Choroid plexus epithelial cell (primary cell): Measurements from ENCODE around the gene CDYL2.

Experiments
- DNase-seq: peaks from one replicate; pipeline ENCODE4 v3.0.0-alpha.2; 2010; ENCODE audit warnings: low read depth
- H3K4me3 ChIP-seq: 2 replicates; pipeline ENCODE4 v1.5.1; 2011; ENCODE audit warnings: low read depth, mild to moderate bottlenecking, control low read depth, low read length, moderate library complexity
- CTCF ChIP-seq: conservative IDR thresholded peaks from 2 replicates; pipeline ENCODE4 v1.5.1; 2011; ENCODE audit warnings: low read depth, mild to moderate bottlenecking, control low read depth, inconsistent platforms, low read length, moderate library complexity

The CDYL2 gene

GRCh38 chr16:80576343-80576912 is 228.0 kb downstream of the CDYL2 start:
- H3K4me3 ChIP-seq, result no peak overlapping the region
- no peak for DNase-seq
- TF ChIP-seq CTCF, result no peak

- H3K4me3 ChIP-seq, result no peak overlapping the region
- no peak for DNase-seq
- no peak for TF ChIP-seq CTCF
Observed at GRCh38 chr16:80573700-80574120, 230.7 kb downstream of the CDYL2 start.

- no peak for TF ChIP-seq CTCF
- H3K4me3 ChIP-seq, result no peak overlapping the region
- peak; percentile 78 for DNase-seq
Observed at GRCh38 chr16:80570106-80570478, 234.3 kb downstream of the CDYL2 start.

- H3K4me3 ChIP-seq, result no peak overlapping the region
- TF ChIP-seq CTCF, result no peak
- DNase-seq, result peak; percentile 54
Observed at GRCh38 chr16:80569440-80570105, 234.8 kb downstream of the CDYL2 start.

GRCh38 chr16:80564394-80564793 is 240.0 kb downstream of the CDYL2 start:
- no peak for TF ChIP-seq CTCF
- DNase-seq, result no peak
- no peak overlapping the region for H3K4me3 ChIP-seq

- TF ChIP-seq CTCF, result no peak
- no peak overlapping the region for H3K4me3 ChIP-seq
- DNase-seq, result no peak
Observed at GRCh38 chr16:80563066-80563465, 241.3 kb downstream of the CDYL2 start.

- no peak for DNase-seq
- no peak overlapping the region for H3K4me3 ChIP-seq
- TF ChIP-seq CTCF, result no peak
Observed at GRCh38 chr16:80559369-80559768, 245.0 kb downstream of the CDYL2 start.
